ENCODE results near the gene ADGRB2.

The ADGRB2 gene

DNA sequence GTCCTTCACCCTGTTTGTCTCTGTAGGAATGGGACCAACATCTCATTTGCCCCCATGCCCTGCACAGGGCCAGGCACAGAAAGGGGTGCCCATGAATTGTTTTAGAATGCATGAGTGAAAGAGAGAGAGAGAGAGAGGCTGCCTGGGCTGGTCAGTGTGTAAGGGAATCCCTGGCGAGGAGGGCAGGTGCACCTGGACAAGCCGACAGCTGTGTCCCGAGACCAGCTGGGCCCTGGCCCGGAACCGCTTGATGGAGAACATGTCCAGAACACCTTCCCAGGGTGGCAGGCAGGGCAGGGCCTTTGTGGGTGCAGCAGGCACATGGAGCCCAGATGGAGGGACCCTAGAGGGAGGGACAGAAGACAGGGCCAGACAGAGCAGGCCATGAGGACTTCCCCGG, 28.9 kb upstream of the ADGRB2 start:
- Histone ChIP-seq H2AFZ (no peak overlapping the region), H3K36me3 (ENCODE audit: control insufficient read depth, insufficient read depth, low read length) (no peaks in the 10 kb centered on the region), H3K4me3 (ENCODE audit: low read depth, low read length) (no peak overlapping the region), H3K4me2 (ENCODE audit: low read length) (no peak overlapping the region), H3K9me3 (ENCODE audit: control insufficient read depth, low read length) (no peaks in the 10 kb centered on the region), H3K4me1 (no peaks in the 10 kb centered on the region), H3K79me2 (no peaks in the 10 kb centered on the region), H3K27me3 (ENCODE audit: control insufficient read depth, insufficient read depth, low read length) (no peaks in the 10 kb centered on the region), H3K9ac (no peak overlapping the region), H3K27ac (no peak overlapping the region)
- TF ChIP-seq, protein P1, sequence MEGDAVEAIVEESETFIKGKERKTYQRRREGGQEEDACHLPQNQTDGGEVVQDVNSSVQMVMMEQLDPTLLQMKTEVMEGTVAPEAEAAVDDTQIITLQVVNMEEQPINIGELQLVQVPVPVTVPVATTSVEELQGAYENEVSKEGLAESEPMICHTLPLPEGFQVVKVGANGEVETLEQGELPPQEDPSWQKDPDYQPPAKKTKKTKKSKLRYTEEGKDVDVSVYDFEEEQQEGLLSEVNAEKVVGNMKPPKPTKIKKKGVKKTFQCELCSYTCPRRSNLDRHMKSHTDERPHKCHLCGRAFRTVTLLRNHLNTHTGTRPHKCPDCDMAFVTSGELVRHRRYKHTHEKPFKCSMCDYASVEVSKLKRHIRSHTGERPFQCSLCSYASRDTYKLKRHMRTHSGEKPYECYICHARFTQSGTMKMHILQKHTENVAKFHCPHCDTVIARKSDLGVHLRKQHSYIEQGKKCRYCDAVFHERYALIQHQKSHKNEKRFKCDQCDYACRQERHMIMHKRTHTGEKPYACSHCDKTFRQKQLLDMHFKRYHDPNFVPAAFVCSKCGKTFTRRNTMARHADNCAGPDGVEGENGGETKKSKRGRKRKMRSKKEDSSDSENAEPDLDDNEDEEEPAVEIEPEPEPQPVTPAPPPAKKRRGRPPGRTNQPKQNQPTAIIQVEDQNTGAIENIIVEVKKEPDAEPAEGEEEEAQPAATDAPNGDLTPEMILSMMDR (IDR thresholded peaks at IDR 0.05): no peak

DNA sequence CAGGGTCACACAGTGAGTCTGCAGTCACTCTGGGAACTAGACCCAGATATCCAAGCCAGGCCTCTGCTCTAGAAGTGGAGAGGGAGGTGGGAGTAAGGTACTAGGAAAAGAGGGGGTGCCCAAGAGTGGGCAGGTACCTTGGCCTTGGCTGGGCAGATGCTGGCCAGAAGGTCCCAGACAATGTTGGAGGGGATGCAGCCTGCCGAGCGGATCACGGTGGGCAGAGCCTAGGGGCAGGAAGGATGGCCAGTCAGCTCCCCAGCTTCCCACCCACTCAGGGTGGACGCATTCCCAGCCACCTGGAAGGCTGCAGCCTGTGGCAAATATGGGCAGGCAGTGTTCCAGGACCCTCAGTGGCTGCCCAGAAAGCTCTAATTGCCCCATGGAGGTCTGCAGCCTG, 28.4 kb upstream of the ADGRB2 start:
- no peaks in the 10 kb centered on the region for H3K79me2 ChIP-seq
- no peak overlapping the region for H3K4me3 ChIP-seq (ENCODE audit: low read depth, low read length)
- no peak overlapping the region for H2AFZ ChIP-seq
- no peaks in the 10 kb centered on the region for H3K36me3 ChIP-seq (ENCODE audit: control insufficient read depth, insufficient read depth, low read length)
- H3K9ac ChIP-seq: no peak overlapping the region
- TF ChIP-seq, protein P1 (IDR thresholded peaks at IDR 0.05): no peak
- no peak overlapping the region for H3K27ac ChIP-seq
- H3K4me1 ChIP-seq: no peaks in the 10 kb centered on the region
- H3K9me3 ChIP-seq (ENCODE audit: control insufficient read depth, low read length): no peaks in the 10 kb centered on the region
- H3K27me3 ChIP-seq (ENCODE audit: control insufficient read depth, insufficient read depth, low read length): no peaks in the 10 kb centered on the region
- no peak overlapping the region for H3K4me2 ChIP-seq (ENCODE audit: low read length)

DNA sequence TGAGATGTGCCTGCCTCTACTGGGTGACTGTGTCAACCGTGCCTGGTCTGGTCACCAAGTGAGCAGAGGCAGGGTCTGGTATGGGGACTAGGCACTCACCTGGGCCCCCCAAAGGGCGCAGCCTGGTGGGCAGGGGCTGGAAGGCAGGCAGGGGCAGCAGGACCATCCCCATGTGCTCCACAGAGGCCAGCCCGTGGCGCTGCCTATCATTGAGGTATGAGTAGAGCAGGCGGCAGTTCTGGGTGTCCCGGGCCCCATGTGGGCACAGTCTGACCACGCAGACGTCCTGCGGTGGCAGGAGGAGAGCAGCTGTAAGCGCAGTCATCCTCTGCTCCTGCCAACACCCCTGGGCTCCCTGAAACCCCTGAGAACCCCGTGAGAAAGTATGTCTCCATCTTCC, 28.0 kb upstream of the ADGRB2 start:
- Histone ChIP-seq H3K79me2 (no peaks in the 10 kb centered on the region), H3K4me2 (ENCODE audit: low read length) (no peak overlapping the region), H3K4me3 (ENCODE audit: low read depth, low read length) (no peak overlapping the region), H3K27ac (no peak overlapping the region), H3K9me3 (ENCODE audit: control insufficient read depth, low read length) (no peaks in the 10 kb centered on the region), H2AFZ (no peak overlapping the region), H3K4me1 (no peaks in the 10 kb centered on the region), H3K9ac (no peak overlapping the region), H3K27me3 (ENCODE audit: control insufficient read depth, insufficient read depth, low read length) (no peaks in the 10 kb centered on the region), H3K36me3 (ENCODE audit: control insufficient read depth, insufficient read depth, low read length) (no peaks in the 10 kb centered on the region)
- TF ChIP-seq, protein P1 (IDR thresholded peaks at IDR 0.05): no peak

DNA sequence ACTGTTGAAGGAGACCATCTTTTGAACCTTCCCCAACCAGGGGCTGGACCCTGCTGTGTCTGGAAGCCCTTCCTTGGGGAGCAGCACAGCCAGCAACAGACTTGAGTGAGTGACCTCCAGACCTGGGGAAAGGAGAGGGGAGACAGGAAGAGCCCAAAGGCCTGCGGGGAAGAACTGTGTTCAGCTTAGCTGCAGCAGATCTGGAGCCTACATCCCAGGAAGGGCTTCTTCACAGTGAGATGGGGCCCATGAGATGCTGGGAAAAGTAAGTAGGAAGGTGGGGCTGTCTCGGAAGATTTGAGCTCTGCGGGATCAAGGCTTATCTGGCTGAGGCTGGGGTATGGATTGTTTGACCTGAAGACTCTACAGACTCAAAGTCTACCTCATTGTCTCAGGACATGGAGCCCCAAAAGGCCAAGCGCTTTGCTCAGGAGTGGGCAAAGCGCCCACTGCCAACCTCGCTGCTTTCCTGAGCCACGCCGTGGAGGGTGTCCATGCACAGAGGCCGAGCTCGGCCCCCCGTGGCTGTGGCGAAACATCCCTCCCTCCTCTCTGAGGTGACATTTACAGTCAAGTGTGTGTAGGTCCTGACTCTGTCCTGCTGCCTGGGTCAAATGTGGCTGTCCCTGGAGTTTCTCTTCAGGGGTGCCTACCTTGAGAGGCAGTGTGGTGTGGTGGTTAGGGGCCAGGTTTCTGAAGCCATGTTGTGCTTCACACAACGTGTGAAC, 27.2 kb upstream of the ADGRB2 start:
- no peaks in the 10 kb centered on the region for H3K9me3 ChIP-seq (ENCODE audit: control insufficient read depth, low read length)
- no peaks in the 10 kb centered on the region for H3K79me2 ChIP-seq
- no peak overlapping the region for H3K4me2 ChIP-seq (ENCODE audit: low read length)
- no peak overlapping the region for H3K27ac ChIP-seq
- no peak overlapping the region for H2AFZ ChIP-seq
- H3K36me3 ChIP-seq (ENCODE audit: control insufficient read depth, insufficient read depth, low read length): no peaks in the 10 kb centered on the region
- H3K4me3 ChIP-seq (ENCODE audit: low read depth, low read length): no peak overlapping the region
- TF ChIP-seq, protein P1 (IDR thresholded peaks at IDR 0.05): no peak
- no peaks in the 10 kb centered on the region for H3K4me1 ChIP-seq
- H3K27me3 ChIP-seq (ENCODE audit: control insufficient read depth, insufficient read depth, low read length): no peaks in the 10 kb centered on the region
- no peak overlapping the region for H3K9ac ChIP-seq

DNA sequence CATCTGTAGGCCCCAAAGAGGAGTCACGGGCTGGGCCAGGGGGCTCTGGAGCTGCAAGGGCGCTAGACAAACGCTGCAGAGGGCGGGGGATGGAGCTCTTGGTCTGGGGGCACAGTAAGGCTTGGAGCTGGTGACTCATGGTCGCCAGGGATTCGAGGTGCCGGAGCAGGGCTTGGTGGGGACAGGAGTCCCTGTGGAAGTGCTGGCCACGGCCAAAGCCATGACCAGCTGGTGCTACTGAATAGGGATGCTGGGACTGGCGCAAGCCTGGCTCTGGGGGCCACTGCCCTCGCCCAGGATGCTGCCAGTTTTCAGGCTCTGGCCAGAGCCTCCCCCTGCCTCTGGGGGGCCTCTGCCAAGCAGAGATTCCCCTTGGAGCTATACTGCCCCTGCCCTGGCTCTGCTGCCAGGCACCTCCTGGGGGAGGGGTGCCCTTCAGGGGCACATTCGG, 26.5 kb upstream of the ADGRB2 start:
- TF ChIP-seq, protein P1 (IDR thresholded peaks at IDR 0.05): no peak
- H3K4me1 ChIP-seq: no peaks in the 10 kb centered on the region
- H3K27ac ChIP-seq: no peak overlapping the region
- H3K9me3 ChIP-seq (ENCODE audit: control insufficient read depth, low read length): no peaks in the 10 kb centered on the region
- no peak overlapping the region for H2AFZ ChIP-seq
- H3K9ac ChIP-seq: no peak overlapping the region
- H3K36me3 ChIP-seq (ENCODE audit: control insufficient read depth, insufficient read depth, low read length): no peaks in the 10 kb centered on the region
- H3K4me3 ChIP-seq (ENCODE audit: low read depth, low read length): no peak overlapping the region
- no peak overlapping the region for H3K4me2 ChIP-seq (ENCODE audit: low read length)
- no peaks in the 10 kb centered on the region for H3K79me2 ChIP-seq
- H3K27me3 ChIP-seq (ENCODE audit: control insufficient read depth, insufficient read depth, low read length): no peaks in the 10 kb centered on the region

All from parathyroid adenoma (tissue), 2 donors.